HFFc6 (cell line): ENCODE data around the gene EXOC4. TPM values are rescaled to one million over a fixed set of nuclear protein-coding genes. Genes with fewer than 3 reads are reported as not detected.

Experiments
- DNase-seq: peaks from one replicate; pipeline ENCODE4 v3.0.0-alpha.2; 2018
- H3K27ac Mint-ChIP-seq: 2 replicates; pipeline ENCODE4 v1.8.0; 2020; ENCODE audit warnings: mild to moderate bottlenecking, mixed read lengths
- H3K27me3 Mint-ChIP-seq: 2 replicates; pipeline ENCODE4 v1.8.0; 2021; ENCODE audit warnings: mild to moderate bottlenecking, moderate library complexity, mixed read lengths; ENCODE audit not compliant: insufficient read depth
- H3K36me3 Mint-ChIP-seq: 2 replicates; pipeline ENCODE4 v1.8.0; 2021; ENCODE audit warnings: low read depth, mixed read lengths
- H3K4me1 Mint-ChIP-seq: 2 replicates; pipeline ENCODE4 v1.8.0; 2020; ENCODE audit warnings: low read depth, mixed read lengths
- H3K4me3 Mint-ChIP-seq: 2 replicates; pipeline ENCODE4 v1.8.0; 2020; ENCODE audit warnings: mild to moderate bottlenecking, moderate library complexity, mixed read lengths
- H3K9me3 Mint-ChIP-seq: 2 replicates; pipeline ENCODE4 v1.8.0; 2020; ENCODE audit warnings: mild to moderate bottlenecking, mixed read lengths
- total RNA-seq, 6 experiments: library from RNA; stranded (reverse); fragmentation: NEBNext Ultra II Directional; extraction: Animal tissue kit (Norgen Biotek cat#: 25700); gene quantifications; 2 replicates in 1 of 6; 3 replicates in 5 of 6; pipeline ENCODE4 v1.2.3, GENCODE V29; 2021
- TF ChIP-seq, protein P1 (sequence below): fragments of 200-600 bp; sonication (generic); IDR thresholded peaks from 2 replicates; pipeline ENCODE4 v1.5.0; 2021; ENCODE audit warnings: antibody characterized with exemption, mild to moderate bottlenecking

Gene EXOC4
- total RNA-seq, 6 experiments from 2014 or later: 57.6 to 67.6 (median 61.4) TPM

DNA sequence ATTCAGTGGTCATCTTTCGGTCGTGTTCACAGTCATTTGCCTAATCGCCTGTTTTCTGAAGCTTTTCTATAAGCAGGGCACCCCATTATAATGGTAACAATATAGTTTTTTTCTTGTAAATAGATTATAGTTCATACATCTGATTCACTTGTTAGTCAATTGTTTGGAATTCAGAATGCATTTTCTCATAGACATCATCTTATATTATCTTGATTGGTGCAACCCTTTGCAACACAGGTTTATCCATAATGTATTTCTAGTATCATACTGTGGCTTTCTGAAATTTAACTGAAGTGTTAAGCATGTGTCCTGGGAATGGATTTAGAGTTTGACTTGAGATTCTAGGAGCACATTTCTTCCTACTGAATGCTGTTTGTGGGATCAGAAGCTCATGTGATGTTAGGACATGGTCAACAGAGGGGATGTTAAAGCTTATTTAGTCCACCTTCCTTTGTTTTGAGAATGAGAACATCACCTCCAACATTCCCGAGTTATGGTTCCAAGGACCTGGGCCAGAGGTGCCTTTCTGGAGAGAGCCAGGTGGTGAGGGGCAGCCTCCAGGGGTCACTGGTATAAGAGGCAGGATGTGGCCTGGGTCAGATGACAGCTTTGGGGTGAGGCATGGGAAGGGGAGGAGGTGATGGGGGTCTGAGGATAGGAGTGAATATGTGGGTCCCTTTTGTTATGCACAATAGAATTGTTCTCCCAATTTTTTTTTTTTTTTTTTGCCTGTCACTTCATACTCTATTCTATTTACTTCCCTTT is 415.6 kb downstream of the EXOC4 start:
- H3K36me3 Mint-ChIP-seq: peaks cover 8% of the 10 kb centered on the region
- TF ChIP-seq, protein P1, sequence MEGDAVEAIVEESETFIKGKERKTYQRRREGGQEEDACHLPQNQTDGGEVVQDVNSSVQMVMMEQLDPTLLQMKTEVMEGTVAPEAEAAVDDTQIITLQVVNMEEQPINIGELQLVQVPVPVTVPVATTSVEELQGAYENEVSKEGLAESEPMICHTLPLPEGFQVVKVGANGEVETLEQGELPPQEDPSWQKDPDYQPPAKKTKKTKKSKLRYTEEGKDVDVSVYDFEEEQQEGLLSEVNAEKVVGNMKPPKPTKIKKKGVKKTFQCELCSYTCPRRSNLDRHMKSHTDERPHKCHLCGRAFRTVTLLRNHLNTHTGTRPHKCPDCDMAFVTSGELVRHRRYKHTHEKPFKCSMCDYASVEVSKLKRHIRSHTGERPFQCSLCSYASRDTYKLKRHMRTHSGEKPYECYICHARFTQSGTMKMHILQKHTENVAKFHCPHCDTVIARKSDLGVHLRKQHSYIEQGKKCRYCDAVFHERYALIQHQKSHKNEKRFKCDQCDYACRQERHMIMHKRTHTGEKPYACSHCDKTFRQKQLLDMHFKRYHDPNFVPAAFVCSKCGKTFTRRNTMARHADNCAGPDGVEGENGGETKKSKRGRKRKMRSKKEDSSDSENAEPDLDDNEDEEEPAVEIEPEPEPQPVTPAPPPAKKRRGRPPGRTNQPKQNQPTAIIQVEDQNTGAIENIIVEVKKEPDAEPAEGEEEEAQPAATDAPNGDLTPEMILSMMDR: no peak
- H3K27me3 Mint-ChIP-seq: no peaks in the 10 kb centered on the region; the same call in 1 of the 2 replicates
- peaks cover 13% of the 10 kb centered on the region for H3K4me1 Mint-ChIP-seq
- H3K4me3 Mint-ChIP-seq: no peak overlapping the region
- no peaks in the 10 kb centered on the region for H3K9me3 Mint-ChIP-seq
- H3K27ac Mint-ChIP-seq: no peak overlapping the region
- no peak for DNase-seq

- peaks cover 13% of the 10 kb centered on the region for H3K4me1 Mint-ChIP-seq
- peaks cover 6% of the 10 kb centered on the region for H3K36me3 Mint-ChIP-seq
- no peaks in the 10 kb centered on the region for H3K9me3 Mint-ChIP-seq
- H3K4me3 Mint-ChIP-seq: no peak overlapping the region
- no peak overlapping the region for H3K27ac Mint-ChIP-seq
- TF ChIP-seq, protein P1: no peak
- DNase-seq: no peak
- no peaks in the 10 kb centered on the region for H3K27me3 Mint-ChIP-seq
Measured at GRCh38 chr7:133669061-133669455, 416.2 kb downstream of the EXOC4 start.

DNA sequence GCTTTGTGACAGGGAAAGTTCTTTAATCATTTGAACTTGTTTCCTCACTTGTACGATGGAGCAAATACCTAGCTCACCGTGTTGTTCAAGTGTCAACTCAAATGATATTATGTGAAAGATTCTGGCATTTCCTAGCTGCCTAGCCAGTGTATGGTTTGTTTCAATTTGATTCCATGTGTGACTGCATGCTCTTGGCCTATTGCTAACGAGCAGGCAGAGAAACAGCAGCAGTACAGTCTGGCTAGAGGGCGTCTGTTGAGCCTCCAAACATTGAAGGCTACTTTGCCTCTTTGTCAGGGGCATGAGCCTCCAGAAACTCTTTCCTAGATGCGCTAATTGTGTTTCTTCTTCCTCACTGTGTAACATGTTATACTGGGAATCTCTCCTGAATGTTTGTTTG is 417.4 kb downstream of the EXOC4 start:
- peaks cover 13% of the 10 kb centered on the region for H3K4me1 Mint-ChIP-seq
- no peak for DNase-seq
- no peak overlapping the region for H3K27ac Mint-ChIP-seq
- TF ChIP-seq, protein P1: no peak
- peaks cover 6% of the 10 kb centered on the region; the same call in 1 of the 2 replicates for H3K36me3 Mint-ChIP-seq
- H3K27me3 Mint-ChIP-seq: no peaks in the 10 kb centered on the region
- H3K9me3 Mint-ChIP-seq: no peaks in the 10 kb centered on the region
- no peak overlapping the region for H3K4me3 Mint-ChIP-seq

- H3K4me3 Mint-ChIP-seq: no peak overlapping the region
- DNase-seq: no peak
- peaks cover 20% of the 10 kb centered on the region for H3K4me1 Mint-ChIP-seq
- no peaks in the 10 kb centered on the region for H3K27me3 Mint-ChIP-seq
- no peak overlapping the region for H3K27ac Mint-ChIP-seq
- H3K9me3 Mint-ChIP-seq: no peaks in the 10 kb centered on the region
- TF ChIP-seq, protein P1: no peak
- H3K36me3 Mint-ChIP-seq: peaks cover 6% of the 10 kb centered on the region; the same call in 1 of the 2 replicates
Measured at GRCh38 chr7:133672866-133673265, 420.0 kb downstream of the EXOC4 start.

- Mint-ChIP-seq H3K27ac (no peak overlapping the region), H3K4me1 (peaks cover 11% of the 10 kb centered on the region)
Measured at GRCh38 chr7:133674079-133674763, 421.3 kb downstream of the EXOC4 start.

More at GRCh38 chr7:133674079-133674763, 421.3 kb downstream of the EXOC4 start:
- Mint-ChIP-seq H3K4me3 (no peak overlapping the region), H3K36me3 (peaks cover 6% of the 10 kb centered on the region; the same call in 1 of the 2 replicates), H3K27me3 (no peaks in the 10 kb centered on the region), H3K9me3 (no peaks in the 10 kb centered on the region)
- DNase-seq: no peak
- TF ChIP-seq, protein P1: no peak
